ENCODE data around the gene UBE2I.

Gene UBE2I

GRCh38 chr16:1364510-1364909, 55.1 kb downstream of the UBE2I start:
- no peak for DNase-seq

- no peak for DNase-seq
Measured at GRCh38 chr16:1366060-1366711, 56.8 kb downstream of the UBE2I start.

GRCh38 chr16:1366712-1367299, 57.4 kb downstream of the UBE2I start:
- no peak for DNase-seq

GRCh38 chr16:1367486-1368174, 58.2 kb downstream of the UBE2I start:
- DNase-seq = no peak

GRCh38 chr16:1371054-1371978, 61.9 kb downstream of the UBE2I start:
- no peak for DNase-seq

- no peak for DNase-seq
Measured at GRCh38 chr16:1372292-1372950, 63.0 kb downstream of the UBE2I start.

GRCh38 chr16:1374418-1375297, 65.2 kb downstream of the UBE2I start:
- no peak for DNase-seq

- DNase-seq = no peak
Measured at GRCh38 chr16:1375298-1375640, 65.8 kb downstream of the UBE2I start.

- DNase-seq = no peak
Measured at GRCh38 chr16:1375741-1376410, 66.4 kb downstream of the UBE2I start.

Data from activated CD8-positive, alpha-beta memory T cell treated with anti-CD3 and anti-CD28 coated beads, Interleukin-2, amount 50 U/mL, for 48 hours (primary cell).